Cardiac muscle cell (in vitro differentiated cells and primary cell): Measurements from ENCODE around the gene TM9SF4. TPM values are rescaled to one million over a fixed set of nuclear protein-coding genes. Genes with fewer than 3 reads are reported as not detected.

Experiments
- DNase-seq, 2 donors: peaks; one replicate each; pipeline versions ENCODE4 v3.0.0 to v3.0.0-alpha.2; 2010 to 2017; ENCODE audit warnings: low read depth in 1 of 2, low spot score in 1 of 2
- H3K27ac ChIP-seq: fragments of 200-600 bp; sonication (generic); 2 replicates; pipeline ENCODE4 v1.5.1; 2016
- H3K27me3 ChIP-seq: fragments of 200-600 bp; sonication (generic); 2 replicates; pipeline ENCODE4 v1.6.0; 2016; ENCODE audit warnings: control low read depth
- H3K36me3 ChIP-seq: fragments of 200-600 bp; sonication (generic); 2 replicates; pipeline ENCODE4 v1.5.1; 2016; ENCODE audit warnings: control low read depth
- H3K4me1 ChIP-seq: fragments of 200-600 bp; sonication (generic); 2 replicates; pipeline ENCODE4 v1.8.1; 2017; ENCODE audit warnings: low read depth, mild to moderate bottlenecking, mixed run types
- H3K4me3 ChIP-seq: fragments of 200-600 bp; sonication (generic); 2 replicates; pipeline ENCODE4 v1.5.1; 2016; ENCODE audit warnings: mild to moderate bottlenecking
- H3K9me3 ChIP-seq: fragments of 200-600 bp; sonication (generic); 2 replicates; pipeline ENCODE4 v1.5.1; 2017; ENCODE audit warnings: low read depth, mild to moderate bottlenecking, control low read depth
- CTCF ChIP-seq: IDR thresholded peaks from 2 replicates; pipeline ENCODE4 v1.5.1; 2012; ENCODE audit warnings: low read depth, mild to moderate bottlenecking, low read length
- polyA plus RNA-seq: library from polyadenylated mRNA; unstranded; fragments of >200 nt; fragmentation: Nextera tagmentation; extraction: Ambion mirVana; gene quantifications from 2 replicates; pipeline ENCODE4 v1.2.1, GENCODE V29; 2016
- total RNA-seq: library from RNA; depleted of rRNA; stranded (reverse); fragments of >200 nt; gene quantifications from 2 replicates; pipeline ENCODE4 v1.2.3, GENCODE V29; 2016

The TM9SF4 gene
- total and polyA plus RNA-seq, 2 experiments from 2014 or later, result 52.5 to 54.6 TPM

GRCh38 chr20:32179515-32179914 lies 70.0 kb downstream of the TM9SF4 start:
- Histone ChIP-seq H3K4me1 (no peaks in the 10 kb centered on the region), H3K36me3 (no peaks in the 10 kb centered on the region), H3K27ac (no peak overlapping the region), H3K9me3 (no peaks in the 10 kb centered on the region), H3K4me3 (no peak overlapping the region), H3K27me3 (no peaks in the 10 kb centered on the region)
- no peak for DNase-seq
- no peak for TF ChIP-seq CTCF

GRCh38 chr20:32179934-32180333 lies 70.4 kb downstream of the TM9SF4 start:
- no peak for DNase-seq
- no peak overlapping the region for H3K27ac ChIP-seq

GRCh38 chr20:32181606-32182005 lies 72.1 kb downstream of the TM9SF4 start:
- Histone ChIP-seq H3K36me3 (no peaks in the 10 kb centered on the region), H3K27ac (no peak overlapping the region), H3K9me3 (no peaks in the 10 kb centered on the region), H3K4me3 (no peak overlapping the region), H3K27me3 (no peaks in the 10 kb centered on the region), H3K4me1 (peaks cover 4% of the 10 kb centered on the region)
- no peak for DNase-seq
- no peak for TF ChIP-seq CTCF

More at GRCh38 chr20:32179934-32180333, 70.4 kb downstream of the TM9SF4 start:
- no peaks in the 10 kb centered on the region for H3K4me1 ChIP-seq
- no peaks in the 10 kb centered on the region for H3K9me3 ChIP-seq
- TF ChIP-seq CTCF, result no peak
- no peak overlapping the region for H3K4me3 ChIP-seq
- H3K36me3 ChIP-seq, result no peaks in the 10 kb centered on the region
- H3K27me3 ChIP-seq, result no peaks in the 10 kb centered on the region

- H3K27ac ChIP-seq, result no peak overlapping the region
- TF ChIP-seq CTCF, result no peak
These were observed 74.6 kb downstream of the TM9SF4 start for GRCh38 chr20:32183947-32184635.

GRCh38 chr20:32184961-32185603 lies 75.6 kb downstream of the TM9SF4 start:
- Histone ChIP-seq H3K36me3 (no peaks in the 10 kb centered on the region), H3K27me3 (no peaks in the 10 kb centered on the region), H3K4me3 (no peak overlapping the region), H3K27ac (no peak overlapping the region), H3K9me3 (no peaks in the 10 kb centered on the region), H3K4me1 (peaks cover 7% of the 10 kb centered on the region)
- TF ChIP-seq CTCF, result no peak
- no peak for DNase-seq

More at GRCh38 chr20:32183947-32184635, 74.6 kb downstream of the TM9SF4 start:
- Histone ChIP-seq H3K36me3 (no peaks in the 10 kb centered on the region), H3K4me1 (peaks cover 4% of the 10 kb centered on the region), H3K4me3 (no peak overlapping the region), H3K9me3 (no peaks in the 10 kb centered on the region), H3K27me3 (no peaks in the 10 kb centered on the region)
- no peak for DNase-seq
